Endodermal cell (in vitro differentiated cells): Measurements from ENCODE around the gene MX1. TPM values are rescaled to one million over a fixed set of nuclear protein-coding genes. Genes with fewer than 3 reads are reported as not detected.

Experiments
- DNase-seq: peaks from one replicate; pipeline ENCODE4 v3.0.0-alpha.2; 2017
- H3K27ac ChIP-seq: 2 replicates; pipeline ENCODE4 v1.5.1; 2013; ENCODE audit warnings: mild to moderate bottlenecking, low read depth, low read length, moderate library complexity
- H3K27me3 ChIP-seq: 2 replicates; pipeline ENCODE4 v1.6.1; 2013; ENCODE audit warnings: mild to moderate bottlenecking, low read length, moderate library complexity; ENCODE audit not compliant: insufficient read depth, control insufficient read depth, poor library complexity, severe bottlenecking
- H3K36me3 ChIP-seq: 2 replicates; pipeline ENCODE4 v1.7.0; 2013; ENCODE audit warnings: mild to moderate bottlenecking, low read length, moderate library complexity; ENCODE audit not compliant: control insufficient read depth, insufficient read depth
- H3K4me1 ChIP-seq: one replicate; pipeline ENCODE4 v1.7.0; 2013; ENCODE audit warnings: low read length; ENCODE audit not compliant: control insufficient read depth, insufficient read depth
- H3K4me3 ChIP-seq: 2 replicates; pipeline ENCODE4 v1.5.1; 2013; ENCODE audit warnings: mild to moderate bottlenecking, low read length, moderate library complexity
- H3K9ac ChIP-seq: 2 replicates; pipeline ENCODE4 v1.6.1; 2013; ENCODE audit warnings: mild to moderate bottlenecking, low read length, moderate library complexity; ENCODE audit not compliant: poor library complexity, severe bottlenecking; ENCODE audit errors: extremely low read depth
- H3K9me3 ChIP-seq: 2 replicates; pipeline ENCODE4 v1.6.1; 2013; ENCODE audit warnings: mild to moderate bottlenecking, low read length, moderate library complexity; ENCODE audit not compliant: control insufficient read depth
- H3K27ac Mint-ChIP-seq: 2 replicates; pipeline ENCODE4 v1.8.0; 2020; ENCODE audit warnings: mixed read lengths
- H3K27me3 Mint-ChIP-seq: 2 replicates; pipeline ENCODE4 v1.8.0; 2021; ENCODE audit warnings: mild to moderate bottlenecking, mixed read lengths; ENCODE audit not compliant: insufficient read depth
- H3K36me3 Mint-ChIP-seq: 2 replicates; pipeline ENCODE4 v1.8.0; 2020; ENCODE audit warnings: low read depth, mixed read lengths
- H3K4me1 Mint-ChIP-seq: 2 replicates; pipeline ENCODE4 v1.8.0; 2020; ENCODE audit warnings: mixed read lengths
- H3K4me3 Mint-ChIP-seq: 2 replicates; pipeline ENCODE4 v1.8.0; 2020; ENCODE audit warnings: mild to moderate bottlenecking, moderate library complexity, mixed read lengths
- H3K9me3 Mint-ChIP-seq: 2 replicates; pipeline ENCODE4 v1.8.0; 2020; ENCODE audit warnings: mild to moderate bottlenecking, mixed read lengths
- CTCF ChIP-seq: fragments of 200-600 bp; sonication (generic); conservative IDR thresholded peaks from 2 replicates; pipeline ENCODE4 v1.5.0; 2021; ENCODE audit warnings: antibody characterized with exemption, mild to moderate bottlenecking
- WGBS, 2 experiments: methylation state at CpG; one replicate each; pipeline versions ENCODE4 v1.1.5 to v1.1.7; 2013; ENCODE audit warnings: missing lambda C conversion rate in 2 of 2, mixed read lengths in 1 of 2; ENCODE audit not compliant: insufficient coverage in 1 of 2, insufficient read length in 1 of 2; 5-methylcytosine and 5-hydroxymethylcytosine counted together
- total RNA-seq, 2 donors: library from RNA; stranded (reverse); fragmentation: NEBNext Ultra II Directional in 1 of 2; extraction: Animal tissue kit (Norgen Biotek cat#: 25700) in 1 of 2; gene quantifications; 2 replicates in 1 of 2; 3 replicates in 1 of 2; pipeline ENCODE4 v1.2.1, GENCODE V29; 2021

MX1 gene
- total RNA-seq, 2 donors from 2014 or later: 0.42 to 0.84 TPM

DNA sequence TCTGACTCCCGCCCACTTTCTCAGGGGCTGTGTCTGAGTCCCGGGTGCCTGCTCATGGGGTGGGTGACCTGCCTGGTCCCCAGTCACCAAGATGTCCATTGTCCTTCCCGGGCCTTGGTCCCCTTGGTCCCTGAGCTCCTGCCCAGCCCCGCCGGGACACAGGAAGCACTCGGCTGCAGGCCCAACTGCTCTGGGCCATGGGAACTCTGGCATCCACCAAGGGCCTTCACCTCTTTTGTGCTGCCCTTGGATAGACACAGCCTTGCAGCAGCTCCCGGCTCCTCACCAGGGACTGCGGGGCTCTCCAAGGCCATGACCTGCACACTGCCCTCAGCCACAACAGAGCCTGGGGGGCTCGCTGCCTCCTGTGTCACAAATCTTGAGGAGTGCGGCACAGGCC, 22.1 kb upstream of the MX1 start:
- H3K36me3 Mint-ChIP-seq: no peaks in the 10 kb centered on the region
- H3K27me3 ChIP-seq: no peaks in the 10 kb centered on the region
- H3K9me3 Mint-ChIP-seq: peaks cover 7% of the 10 kb centered on the region
- no peak for TF ChIP-seq CTCF
- no peaks in the 10 kb centered on the region for H3K9me3 ChIP-seq
- peaks cover 3% of the 10 kb centered on the region for H3K27me3 Mint-ChIP-seq
- no peak overlapping the region for H3K4me3 ChIP-seq
- no peaks in the 10 kb centered on the region for H3K4me1 ChIP-seq
- no peak overlapping the region for H3K4me3 Mint-ChIP-seq
- H3K27ac Mint-ChIP-seq: no peak overlapping the region
- no peak overlapping the region for H3K9ac ChIP-seq
- DNase-seq: no peak
- no peak overlapping the region for H3K27ac ChIP-seq
- no peaks in the 10 kb centered on the region for H3K36me3 ChIP-seq
- 93 to 96% methylated on average over 5 to 10 of the region's 10 CpGs for WGBS, 2 experiments
- no peaks in the 10 kb centered on the region for H3K4me1 Mint-ChIP-seq

DNA sequence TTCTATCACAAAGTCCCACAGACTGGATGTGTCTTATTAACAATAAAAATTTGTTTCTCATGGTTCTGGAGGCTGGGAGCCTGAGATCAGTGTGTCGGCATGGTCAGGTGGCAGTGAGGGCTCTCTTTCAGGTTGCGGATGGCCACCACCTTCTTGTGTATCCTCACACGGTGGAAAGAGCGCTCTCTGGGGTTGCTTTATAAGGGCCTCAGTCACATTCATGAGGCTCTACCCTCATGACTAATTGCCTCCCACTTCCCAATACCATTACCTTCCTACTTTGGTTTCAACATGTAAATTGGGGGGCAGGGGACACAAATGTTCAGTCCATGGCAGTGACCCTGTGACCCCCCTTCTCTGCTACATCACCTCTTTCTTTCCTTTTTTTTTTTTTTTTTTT, 20.7 kb upstream of the MX1 start:
- WGBS, 2 experiments: 90 to 93% methylated on average over 3 to 4 of the region's 4 CpGs
- peaks cover 3% of the 10 kb centered on the region for H3K27me3 Mint-ChIP-seq
- H3K27me3 ChIP-seq: no peaks in the 10 kb centered on the region
- no peaks in the 10 kb centered on the region for H3K4me1 ChIP-seq
- no peaks in the 10 kb centered on the region for H3K36me3 ChIP-seq
- no peaks in the 10 kb centered on the region for H3K36me3 Mint-ChIP-seq
- H3K27ac ChIP-seq: no peak overlapping the region
- H3K27ac Mint-ChIP-seq: no peak overlapping the region
- DNase-seq: no peak
- H3K4me3 Mint-ChIP-seq: no peak overlapping the region
- no peaks in the 10 kb centered on the region for H3K9me3 ChIP-seq
- no peak for TF ChIP-seq CTCF
- H3K4me3 ChIP-seq: no peak overlapping the region
- peaks cover 9% of the 10 kb centered on the region for H3K9me3 Mint-ChIP-seq
- H3K4me1 Mint-ChIP-seq: no peaks in the 10 kb centered on the region
- H3K9ac ChIP-seq: no peak overlapping the region

GRCh38 chr21:41406340-41406739, 19.7 kb upstream of the MX1 start:
- peaks cover 13% of the 10 kb centered on the region for H3K9me3 Mint-ChIP-seq
- H3K4me1 Mint-ChIP-seq: no peaks in the 10 kb centered on the region
- H3K9me3 ChIP-seq: no peaks in the 10 kb centered on the region
- H3K9ac ChIP-seq: no peak overlapping the region
- no peak for TF ChIP-seq CTCF
- H3K36me3 Mint-ChIP-seq: no peaks in the 10 kb centered on the region
- H3K27me3 ChIP-seq: no peaks in the 10 kb centered on the region
- H3K4me3 Mint-ChIP-seq: no peak overlapping the region
- no peaks in the 10 kb centered on the region for H3K4me1 ChIP-seq
- 85 to 90% methylated on average over 2 to 6 of the region's 6 CpGs for WGBS, 2 experiments
- no peak overlapping the region for H3K27ac ChIP-seq
- no peak overlapping the region for H3K4me3 ChIP-seq
- H3K36me3 ChIP-seq: no peaks in the 10 kb centered on the region
- no peak for DNase-seq
- H3K27ac Mint-ChIP-seq: no peak overlapping the region
- H3K27me3 Mint-ChIP-seq: peaks cover 3% of the 10 kb centered on the region
